Gastroesophageal sphincter (tissue), 3 donors: Measurements from ENCODE around the gene ZCCHC14.
"Not testable (repeated sequence)": the region's sequence is repeated elsewhere in the genome, so short reads cannot be mapped to it uniquely, and the experiment has no call there.

Experiments
- CTCF ChIP-seq, 4 experiments: fragments of 200-600 bp in 2 of 4; fragments of 450-650 bp in 2 of 4; sonication (generic) in 1 of 4; IDR thresholded peaks; one replicate each; pipeline ENCODE4 v1.5.1; 2017 to 2019; ENCODE audit warnings: antibody characterized with exemption in 4 of 4, mild to moderate bottlenecking in 2 of 4, moderate library complexity in 2 of 4
- POLR2A ChIP-seq, 2 donors: fragments of 450-650 bp; IDR thresholded peaks; one replicate each; pipeline ENCODE4 v1.6.1; 2017; ENCODE audit warnings: antibody characterized with exemption in 2 of 2, mild to moderate bottlenecking in 2 of 2, moderate library complexity in 1 of 2

GRCh38 chr16:87519170-87519569 is 26.3 kb upstream of the ZCCHC14 start:
- TF ChIP-seq CTCF, POLR2A (IDR thresholded peaks at IDR 0.05): not testable (repeated sequence)
